Naive thymus-derived CD8-positive, alpha-beta T cell (primary cell): ENCODE data around the gene HRH2. TPM values are rescaled to one million over a fixed set of nuclear protein-coding genes. Genes with fewer than 3 reads are reported as not detected.

Experiments
- ATAC-seq, 2 donors: fragments of 150-1000 bp; cut with Tn5 transposase in 1 of 2; sonication (Bioruptor Pico), chemical (Tn5 transposase) in 1 of 2; 1 replicate in 1 of 2; 2 replicates in 1 of 2; pipeline ENCODE4 v1.10.0; 2021; ENCODE audit warnings: mild to moderate bottlenecking in 2 of 2, moderate library complexity in 2 of 2
- POLR2A ChIA-PET: fragments of 350-600 bp; sonication (Branson Sonifier 250); formaldehyde crosslinking; loops from one replicate; lab custom pipeline; 2021; ENCODE audit warnings: antibody characterized with exemption; lab: Charles Lee
- DNase-seq, 10 donors: peaks; one replicate each; pipeline versions ENCODE4 v3.0.0 to v3.0.0-alpha.2; 2020 to 2022
- H3K27ac Mint-ChIP-seq, 10 donors: one replicate each; pipeline ENCODE4 v1.8.0; 2020 to 2022; ENCODE audit warnings: mild to moderate bottlenecking in 10 of 10, mixed read lengths in 10 of 10, moderate library complexity in 4 of 10, inconsistent platforms in 1 of 10
- H3K27me3 Mint-ChIP-seq, 5 donors: one replicate each; pipeline ENCODE4 v1.8.0; 2021 to 2022; ENCODE audit warnings: mixed read lengths in 5 of 5
- H3K36me3 Mint-ChIP-seq, 3 donors: one replicate each; pipeline ENCODE4 v1.8.0; 2020 to 2022; ENCODE audit warnings: mixed read lengths in 3 of 3, mild to moderate bottlenecking in 2 of 3, inconsistent platforms in 1 of 3
- H3K4me1 Mint-ChIP-seq, 4 donors: one replicate each; pipeline ENCODE4 v1.8.0; 2021 to 2022; ENCODE audit warnings: mixed read lengths in 4 of 4
- H3K4me3 Mint-ChIP-seq, 10 donors: one replicate each; pipeline ENCODE4 v1.8.0; 2020 to 2022; ENCODE audit warnings: mild to moderate bottlenecking in 10 of 10, mixed read lengths in 10 of 10, moderate library complexity in 6 of 10, inconsistent platforms in 1 of 10
- H3K9me3 Mint-ChIP-seq, 9 donors: one replicate each; pipeline ENCODE4 v1.8.0; 2020 to 2022; ENCODE audit warnings: mixed read lengths in 9 of 9, mild to moderate bottlenecking in 3 of 9, inconsistent platforms in 1 of 9, moderate library complexity in 1 of 9
- polyA plus RNA-seq, 3 donors: library from polyadenylated mRNA; unstranded; fragments of 300-500 nt; fragmentation: Illumina TruSeq; gene quantifications; one replicate each; pipeline ENCODE4 v1.2.3, GENCODE V29; 2021
- total RNA-seq, 8 experiments: library from RNA in 2 of 8; stranded (reverse) in 2 of 8; gene quantifications; one replicate each; pipeline ENCODE4 v1.2.3 and lab custom pipeline; 2021 to 2026

HRH2 gene
- total and polyA plus RNA-seq, 5 experiments from 2014 or later = 2.0 to 8.6 (median 2.6) TPM

DNA sequence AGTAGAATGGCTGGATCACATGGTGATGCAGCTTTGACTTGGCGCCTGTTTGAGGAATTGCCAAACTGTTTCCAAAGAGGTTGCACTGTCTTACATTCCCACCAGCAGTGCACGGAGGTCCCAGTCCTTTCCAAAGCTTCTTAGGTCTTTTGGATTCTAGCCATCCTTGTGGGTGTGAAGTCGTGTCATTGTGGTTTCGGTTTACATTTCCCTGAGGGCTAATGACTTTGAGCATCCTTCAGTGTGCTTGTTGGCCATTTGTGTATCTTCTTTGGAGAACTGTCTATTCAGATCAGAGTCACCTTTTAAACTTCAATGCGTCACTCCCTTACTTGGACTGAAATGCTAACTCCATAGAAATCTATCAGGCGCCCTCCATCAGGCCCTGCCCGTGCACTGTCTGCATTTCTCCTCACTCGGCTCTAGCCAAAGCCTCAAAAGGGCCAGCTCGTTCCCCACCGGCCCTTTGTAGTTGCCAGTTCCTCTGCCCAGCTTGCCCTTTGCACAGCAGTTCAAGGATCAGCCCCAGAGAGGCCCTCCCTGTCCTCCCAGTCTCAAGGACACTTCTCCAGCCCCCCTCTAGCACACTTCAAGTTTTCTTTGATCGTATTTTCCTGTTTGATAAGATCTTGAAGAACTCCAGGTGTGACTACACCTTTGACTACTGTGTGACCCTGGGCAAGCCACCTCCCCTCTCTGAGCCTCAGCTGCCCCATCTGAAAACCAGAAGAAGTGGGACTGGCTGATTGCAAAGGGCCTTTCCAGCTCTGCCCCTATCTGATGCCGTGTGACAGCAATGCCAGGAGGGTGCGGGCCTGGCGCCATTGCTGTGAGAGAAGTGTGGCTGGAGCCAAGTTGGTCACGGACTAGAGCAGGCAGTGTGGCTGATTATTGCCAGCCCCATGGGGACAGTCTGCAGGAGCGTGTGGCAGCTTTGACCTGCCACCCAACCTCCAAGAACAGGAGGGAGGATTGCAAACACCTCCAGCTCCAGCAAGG, 5.6 kb downstream of the HRH2 start:
- Mint-ChIP-seq H3K27ac (peak overlapping the region in 8 of 10 donors; percentile 10 to 70 (median 45)), H3K27me3 (no peaks in the 10 kb centered on the region), H3K9me3 (no peaks in the 10 kb centered on the region), H3K4me1 (peaks cover 39 to 94% (median 77%) of the 10 kb centered on the region in 4 donors), H3K36me3 (peaks cover 0 to 29% (median 3%) of the 10 kb centered on the region in 3 donors), H3K4me3 (peak overlapping the region in 1 of 10 donors; percentile 59)
- POLR2A ChIA-PET = interaction anchor here (0.6 to 0.8 kb wide), 3 partner anchors 9 to 172 kb away, joined by 3 to 4 read pairs (median 3); no protein-coding TSS in a partner anchor
- no peak for DNase-seq
- no peak for ATAC-seq

DNA sequence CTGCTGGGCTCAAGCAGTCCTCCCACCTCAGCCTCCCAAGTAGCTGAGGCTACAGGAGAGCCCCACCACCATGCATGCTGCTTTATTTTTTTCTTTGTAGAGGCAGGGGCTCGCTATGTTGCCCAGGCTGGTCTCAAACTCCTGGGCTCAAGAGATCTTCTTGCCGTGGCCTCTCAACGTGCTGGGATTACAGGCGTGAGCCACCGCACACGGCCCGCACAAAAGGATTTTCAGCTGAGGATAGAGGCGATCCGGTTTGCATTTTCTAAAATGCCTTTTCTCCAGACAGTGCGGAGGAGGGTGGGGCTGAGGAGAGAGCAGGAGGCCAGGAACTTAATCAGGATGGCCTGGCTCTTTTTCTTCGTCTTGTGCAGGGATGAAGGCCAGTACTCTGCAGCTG, 6.9 kb downstream of the HRH2 start:
- no peak for ATAC-seq
- no peaks in the 10 kb centered on the region for H3K9me3 Mint-ChIP-seq
- H3K36me3 Mint-ChIP-seq = peaks cover 0 to 26% (median 3%) of the 10 kb centered on the region in 3 donors
- peak overlapping the region in 5 of 10 donors; percentile 24 to 79 (median 61) for H3K27ac Mint-ChIP-seq
- H3K27me3 Mint-ChIP-seq = peaks cover 0 to 2% (median 0%) of the 10 kb centered on the region in 5 donors
- DNase-seq = no peak
- peak overlapping the region in 1 of 10 donors; percentile 41 for H3K4me3 Mint-ChIP-seq
- H3K4me1 Mint-ChIP-seq = peaks cover 36 to 90% (median 68%) of the 10 kb centered on the region in 4 donors
- POLR2A ChIA-PET = no interaction called here

DNA sequence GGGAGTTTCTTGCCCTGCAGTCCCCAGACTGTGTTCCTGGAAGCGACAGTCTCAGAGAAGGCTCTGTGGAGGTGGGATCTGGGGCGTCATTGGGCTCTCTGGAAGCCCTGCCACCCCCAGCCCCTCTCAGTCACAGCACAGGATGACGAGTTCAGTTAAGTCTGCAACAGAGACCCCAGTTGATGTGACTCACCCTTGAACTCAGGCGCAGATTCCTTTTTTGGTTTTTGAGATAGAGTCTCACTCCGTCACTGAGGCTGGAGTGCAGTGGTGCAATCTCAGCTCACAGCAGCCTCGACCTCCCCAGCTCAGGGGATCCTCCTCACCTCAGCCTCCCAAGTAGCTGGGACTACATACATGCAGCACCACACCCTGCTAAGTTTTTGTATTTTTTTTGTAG, 8.3 kb downstream of the HRH2 start:
- no peak for DNase-seq
- POLR2A ChIA-PET = no interaction called here
- no peak for ATAC-seq
- Mint-ChIP-seq H3K27ac (peak overlapping the region in 3 of 10 donors; percentile 22 to 60 (median 34)), H3K27me3 (peaks cover 0 to 2% (median 0%) of the 10 kb centered on the region in 5 donors), H3K4me3 (no peak overlapping the region), H3K36me3 (peaks cover 0 to 18% (median 0%) of the 10 kb centered on the region in 3 donors), H3K4me1 (peaks cover 40 to 89% (median 66%) of the 10 kb centered on the region in 4 donors), H3K9me3 (no peaks in the 10 kb centered on the region)

DNA sequence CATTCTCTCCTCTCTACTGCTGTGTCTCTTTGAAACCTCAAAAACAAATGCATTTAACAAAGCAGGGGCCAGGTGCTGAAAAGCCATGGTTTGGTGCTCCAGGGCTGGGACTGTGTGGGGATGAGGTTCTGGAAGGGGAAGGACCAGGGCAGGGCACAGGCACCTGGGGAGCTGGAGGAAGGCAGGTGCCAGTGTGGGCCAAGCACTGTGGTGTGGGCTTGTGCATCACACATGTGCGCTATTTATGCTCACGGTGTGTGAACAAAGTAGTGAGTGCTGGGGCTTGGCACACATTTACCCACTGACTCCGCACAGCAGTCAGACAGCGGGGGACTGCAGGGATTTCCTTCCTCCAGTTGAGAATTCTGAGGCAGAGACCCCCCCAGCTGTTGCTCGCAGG, 10.1 kb downstream of the HRH2 start:
- H3K27ac Mint-ChIP-seq = peak overlapping the region in 4 of 10 donors; percentile 21 to 62 (median 40)
- POLR2A ChIA-PET = no interaction called here
- ATAC-seq (no peak), DNase-seq (no peak)
- peaks cover 47 to 88% (median 64%) of the 10 kb centered on the region in 4 donors for H3K4me1 Mint-ChIP-seq
- H3K27me3 Mint-ChIP-seq = peaks cover 0 to 2% (median 0%) of the 10 kb centered on the region in 5 donors
- peak overlapping the region in 1 of 10 donors; percentile 8 for H3K4me3 Mint-ChIP-seq
- H3K9me3 Mint-ChIP-seq = no peaks in the 10 kb centered on the region
- peaks cover 0 to 20% (median 0%) of the 10 kb centered on the region in 3 donors for H3K36me3 Mint-ChIP-seq

DNA sequence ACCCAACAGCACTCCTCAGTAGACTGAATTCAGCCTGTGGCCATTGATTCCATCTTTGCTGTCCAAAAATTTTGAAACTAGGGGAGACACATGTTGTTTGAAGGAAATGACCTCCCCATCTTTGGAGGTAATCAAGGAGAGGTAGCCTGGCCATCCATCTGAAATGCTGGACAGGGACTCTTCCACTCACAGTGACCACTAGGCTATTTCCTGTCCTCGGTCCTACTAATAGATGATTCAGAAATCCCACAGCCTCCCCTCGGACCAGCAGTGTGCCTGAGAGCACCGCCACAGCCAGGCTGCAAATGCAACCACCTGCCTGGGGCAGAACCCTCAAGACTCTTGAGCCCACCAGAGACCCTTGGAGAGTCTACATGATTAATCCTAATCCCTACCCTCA, 12.5 kb downstream of the HRH2 start:
- Mint-ChIP-seq H3K4me1 (peaks cover 39 to 85% (median 58%) of the 10 kb centered on the region in 4 donors), H3K36me3 (peaks cover 0 to 19% (median 5%) of the 10 kb centered on the region in 3 donors), H3K27ac (peak overlapping the region in 5 of 10 donors; percentile 41 to 83 (median 65)), H3K27me3 (peaks cover 0 to 2% (median 0%) of the 10 kb centered on the region in 5 donors), H3K9me3 (no peaks in the 10 kb centered on the region), H3K4me3 (no peak overlapping the region)
- POLR2A ChIA-PET = no interaction called here
- DNase-seq (no peak), ATAC-seq (no peak)

DNA sequence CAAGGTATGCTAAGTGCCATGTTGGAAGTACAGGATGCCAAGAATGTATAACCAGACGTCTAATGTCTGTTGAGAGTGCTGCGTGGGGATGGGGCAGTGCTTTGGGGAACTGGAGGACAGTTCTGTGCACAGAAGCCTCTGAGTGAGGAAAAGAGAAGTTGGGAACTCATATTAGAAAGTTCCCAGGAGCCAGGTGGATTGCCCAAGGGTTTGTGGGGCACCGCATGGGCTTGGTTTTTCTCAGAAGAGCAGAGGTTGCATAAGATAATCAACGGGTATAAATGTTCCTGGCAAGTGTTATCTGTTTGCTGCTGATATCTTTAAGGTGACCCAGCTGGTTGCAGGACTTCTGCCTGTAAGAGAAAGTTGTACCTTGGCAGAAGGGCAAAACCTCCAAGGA, 13.1 kb downstream of the HRH2 start:
- peaks cover 0 to 19% (median 5%) of the 10 kb centered on the region in 3 donors for H3K36me3 Mint-ChIP-seq
- peaks cover 0 to 2% (median 0%) of the 10 kb centered on the region in 5 donors for H3K27me3 Mint-ChIP-seq
- H3K4me3 Mint-ChIP-seq = no peak overlapping the region
- POLR2A ChIA-PET = interaction anchor here (1.1 kb wide), 1 partner anchor 157 kb away, joined by 4 read pairs; no protein-coding TSS in a partner anchor
- H3K4me1 Mint-ChIP-seq = peaks cover 40 to 85% (median 61%) of the 10 kb centered on the region in 4 donors
- H3K27ac Mint-ChIP-seq = peak overlapping the region in 8 of 10 donors; percentile 34 to 83 (median 66)
- no peak for DNase-seq
- H3K9me3 Mint-ChIP-seq = no peaks in the 10 kb centered on the region
- ATAC-seq = no peak

DNA sequence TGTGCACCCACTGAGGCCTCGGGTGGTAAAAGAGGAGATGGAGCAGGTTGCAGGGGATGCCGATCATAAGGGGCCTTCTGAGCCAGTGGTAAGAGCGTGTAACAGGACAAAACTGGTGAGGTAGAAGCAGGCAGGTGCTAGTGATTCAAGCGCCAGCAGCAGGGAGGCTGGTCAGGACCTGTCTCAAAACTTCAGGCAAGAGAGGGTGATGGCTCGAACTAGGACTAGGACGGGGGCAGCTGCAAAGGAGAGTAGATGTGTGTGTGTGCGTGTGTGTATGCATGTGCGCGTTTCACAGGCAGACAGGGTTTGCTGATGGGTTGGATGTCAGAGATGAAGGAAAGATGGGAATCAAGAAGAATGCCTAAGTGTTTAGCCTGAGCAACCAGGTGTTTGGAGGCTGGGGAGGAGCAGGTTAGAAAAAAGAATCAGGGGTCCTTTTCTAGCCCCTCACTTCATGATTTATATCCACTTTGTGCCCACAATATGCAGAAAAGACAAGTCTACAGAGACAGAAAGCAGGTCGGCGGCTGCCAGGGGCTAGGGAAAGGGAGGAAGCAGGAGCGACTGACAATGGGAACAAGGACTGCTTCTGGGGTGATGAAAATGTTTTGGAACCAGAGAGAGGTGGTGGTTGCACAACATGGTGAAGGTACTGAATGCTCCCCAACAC, 15.2 kb downstream of the HRH2 start:
- H3K27me3 Mint-ChIP-seq = peaks cover 0 to 2% (median 0%) of the 10 kb centered on the region in 5 donors
- peaks cover 0 to 16% (median 5%) of the 10 kb centered on the region in 3 donors for H3K36me3 Mint-ChIP-seq
- no peak overlapping the region for H3K4me3 Mint-ChIP-seq
- POLR2A ChIA-PET = interaction anchor here (0.6 kb wide), 1 partner anchor 286 kb away, joined by 3 read pairs; no protein-coding TSS in a partner anchor
- H3K9me3 Mint-ChIP-seq = no peaks in the 10 kb centered on the region
- DNase-seq (no peak), ATAC-seq (no peak)
- peaks cover 50 to 85% (median 66%) of the 10 kb centered on the region in 4 donors for H3K4me1 Mint-ChIP-seq
- peak overlapping the region in 6 of 10 donors; percentile 3 to 88 (median 54) for H3K27ac Mint-ChIP-seq

DNA sequence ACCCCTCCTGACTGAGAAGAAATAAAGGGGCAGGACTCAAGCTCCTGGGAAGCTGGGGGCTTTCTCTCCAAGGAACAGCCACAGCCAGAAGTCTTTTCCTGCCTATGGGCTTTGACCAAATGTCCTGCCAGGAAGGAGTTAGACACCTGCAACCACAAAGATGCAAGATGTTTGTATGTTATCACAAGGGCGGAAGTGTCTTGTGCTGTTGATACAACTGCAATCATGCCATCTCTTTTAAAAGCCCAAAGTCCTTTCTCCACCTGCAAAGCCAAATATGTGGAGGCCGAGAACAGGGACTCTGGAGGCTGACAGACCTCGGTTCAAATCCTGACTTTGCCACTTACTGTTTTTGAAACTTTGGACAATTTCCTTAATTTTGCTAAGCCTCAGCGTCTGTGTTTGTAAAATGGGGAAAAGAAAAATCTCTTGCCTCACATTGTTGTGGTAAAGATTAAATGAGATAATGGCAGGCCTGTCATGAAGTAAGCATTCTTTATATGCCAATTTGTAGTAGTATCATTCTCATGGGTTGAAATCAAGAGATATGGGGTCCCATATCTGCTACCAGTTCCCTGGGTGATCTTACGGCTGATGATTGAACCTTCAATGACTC, 17.0 kb downstream of the HRH2 start:
- Mint-ChIP-seq H3K27me3 (no peaks in the 10 kb centered on the region), H3K4me1 (peaks cover 52 to 86% (median 70%) of the 10 kb centered on the region in 4 donors), H3K4me3 (no peak overlapping the region), H3K36me3 (peaks cover 0 to 16% (median 5%) of the 10 kb centered on the region in 3 donors), H3K9me3 (no peaks in the 10 kb centered on the region), H3K27ac (peak overlapping the region in 6 of 10 donors; percentile 6 to 75 (median 14))
- DNase-seq (no peak), ATAC-seq (no peak)
- POLR2A ChIA-PET = no interaction called here

DNA sequence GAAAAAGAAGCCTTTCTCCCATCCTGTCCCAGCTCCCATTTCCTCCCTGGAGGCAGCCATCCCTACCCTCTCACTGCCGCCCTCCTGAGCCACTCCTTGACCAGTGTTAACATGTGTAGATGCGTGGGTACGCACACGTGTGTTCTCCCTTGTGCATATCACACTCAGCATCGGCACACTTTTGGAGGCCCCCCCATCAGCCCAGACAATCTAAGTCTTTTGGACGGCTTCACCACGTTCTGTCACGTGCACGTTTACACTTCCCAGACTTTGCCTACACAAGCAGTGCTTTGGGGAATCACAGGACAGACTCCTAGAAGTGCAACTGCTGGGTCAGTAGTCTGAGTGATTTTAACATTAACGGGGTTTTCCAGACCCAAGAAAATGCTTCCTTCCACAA, 18.0 kb downstream of the HRH2 start:
- Mint-ChIP-seq H3K4me1 (peaks cover 55 to 87% (median 68%) of the 10 kb centered on the region in 4 donors), H3K27ac (peak overlapping the region in 4 of 10 donors; percentile 6 to 73 (median 23)), H3K9me3 (no peaks in the 10 kb centered on the region), H3K36me3 (peaks cover 0 to 12% (median 5%) of the 10 kb centered on the region in 3 donors), H3K4me3 (no peak overlapping the region), H3K27me3 (no peaks in the 10 kb centered on the region)
- ATAC-seq = no peak
- no peak for DNase-seq
- POLR2A ChIA-PET = no interaction called here

DNA sequence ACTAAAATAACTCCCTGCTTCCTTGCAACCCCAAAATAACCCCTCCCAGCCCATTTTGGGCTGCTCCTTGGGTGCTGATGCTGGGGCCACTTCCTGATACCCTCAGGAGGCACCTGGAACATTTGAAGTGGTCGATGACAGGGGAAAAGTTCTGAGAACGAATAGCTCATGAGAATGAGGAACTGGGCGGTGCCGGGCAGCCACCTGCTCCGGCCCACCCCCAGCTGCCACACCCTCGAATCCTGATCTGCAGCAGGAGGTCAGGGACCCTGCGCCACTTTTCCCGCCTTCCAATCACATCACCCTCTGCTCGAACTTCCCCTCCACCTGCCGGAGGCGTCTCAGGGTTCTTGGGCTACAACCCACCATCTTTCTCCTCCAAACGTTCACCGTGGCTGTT, 19.7 kb downstream of the HRH2 start:
- ATAC-seq (no peak), DNase-seq (no peak)
- POLR2A ChIA-PET = interaction anchor here (1.6 kb wide), 1 partner anchor 21 kb away, joined by 4 read pairs; no protein-coding TSS in a partner anchor
- H3K27ac Mint-ChIP-seq = peak overlapping the region in 8 of 10 donors; percentile 9 to 92 (median 46)
- peak overlapping the region in 5 of 10 donors; percentile 46 to 62 (median 51) for H3K4me3 Mint-ChIP-seq
- peaks cover 0 to 17% (median 5%) of the 10 kb centered on the region in 3 donors for H3K36me3 Mint-ChIP-seq
- H3K4me1 Mint-ChIP-seq = peaks cover 45 to 79% (median 58%) of the 10 kb centered on the region in 4 donors
- no peaks in the 10 kb centered on the region for H3K9me3 Mint-ChIP-seq
- no peaks in the 10 kb centered on the region for H3K27me3 Mint-ChIP-seq

DNA sequence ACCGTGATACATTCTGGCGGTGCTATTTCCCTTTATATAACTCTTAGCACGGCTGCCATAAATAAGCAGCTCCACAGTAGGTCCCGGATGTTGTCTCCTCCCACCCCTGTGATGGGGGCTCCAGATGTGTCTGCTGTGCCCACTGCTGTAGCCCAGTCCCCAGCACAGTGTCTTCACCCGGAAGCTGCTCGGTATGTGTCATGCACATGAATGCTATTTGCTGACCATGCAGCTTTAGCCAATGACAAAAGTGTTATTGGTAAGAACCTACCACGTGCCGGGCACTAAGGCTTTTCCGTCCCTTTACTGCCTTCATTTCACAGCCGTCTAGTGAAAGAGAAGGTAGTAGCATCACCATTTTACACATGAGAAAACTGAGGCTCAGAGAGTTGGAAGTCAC, 20.2 kb downstream of the HRH2 start:
- Mint-ChIP-seq H3K9me3 (no peaks in the 10 kb centered on the region), H3K4me1 (peaks cover 40 to 74% (median 53%) of the 10 kb centered on the region in 4 donors), H3K27ac (peak overlapping the region in 7 of 10 donors; percentile 10 to 92 (median 56)), H3K4me3 (peak overlapping the region in 5 of 10 donors; percentile 46 to 62 (median 51)), H3K36me3 (peaks cover 0 to 19% (median 8%) of the 10 kb centered on the region in 3 donors), H3K27me3 (no peaks in the 10 kb centered on the region)
- POLR2A ChIA-PET = interaction anchor here (1.6 kb wide), 1 partner anchor 22 kb away, joined by 4 read pairs; no protein-coding TSS in a partner anchor
- ATAC-seq (no peak), DNase-seq (no peak)
